A673 (cell line): Measurements from ENCODE around the gene MACROH2A2.

Experiments used
- CTCF ChIP-seq: fragments of 300-800, 200-600 bp; sonication (generic); conservative IDR thresholded peaks from 2 replicates; pipeline ENCODE4 v1.5.1; 2017; ENCODE audit warnings: low read depth, mild to moderate bottlenecking, antibody characterized with exemption, low read length, moderate library complexity, mixed read lengths
- EZH2 ChIP-seq: fragments of 200-600 bp; sonication (generic); IDR thresholded peaks from 2 replicates; pipeline ENCODE4 v1.6.1; 2017; ENCODE audit warnings: borderline replicate concordance, low read depth, mild to moderate bottlenecking, mixed read lengths, antibody characterized with exemption, low read length; ENCODE audit not compliant: poor library complexity, severe bottlenecking

GRCh38 chr10:70155255-70155838 is 102.7 kb downstream of the MACROH2A2 start:
- TF ChIP-seq CTCF = no peak
- no peak for TF ChIP-seq EZH2
